ENCODE data around the gene AARS1.
"Not testable (repeated sequence)": the region's sequence is repeated elsewhere in the genome, so short reads cannot be mapped to it uniquely, and the experiment has no call there.

DNA sequence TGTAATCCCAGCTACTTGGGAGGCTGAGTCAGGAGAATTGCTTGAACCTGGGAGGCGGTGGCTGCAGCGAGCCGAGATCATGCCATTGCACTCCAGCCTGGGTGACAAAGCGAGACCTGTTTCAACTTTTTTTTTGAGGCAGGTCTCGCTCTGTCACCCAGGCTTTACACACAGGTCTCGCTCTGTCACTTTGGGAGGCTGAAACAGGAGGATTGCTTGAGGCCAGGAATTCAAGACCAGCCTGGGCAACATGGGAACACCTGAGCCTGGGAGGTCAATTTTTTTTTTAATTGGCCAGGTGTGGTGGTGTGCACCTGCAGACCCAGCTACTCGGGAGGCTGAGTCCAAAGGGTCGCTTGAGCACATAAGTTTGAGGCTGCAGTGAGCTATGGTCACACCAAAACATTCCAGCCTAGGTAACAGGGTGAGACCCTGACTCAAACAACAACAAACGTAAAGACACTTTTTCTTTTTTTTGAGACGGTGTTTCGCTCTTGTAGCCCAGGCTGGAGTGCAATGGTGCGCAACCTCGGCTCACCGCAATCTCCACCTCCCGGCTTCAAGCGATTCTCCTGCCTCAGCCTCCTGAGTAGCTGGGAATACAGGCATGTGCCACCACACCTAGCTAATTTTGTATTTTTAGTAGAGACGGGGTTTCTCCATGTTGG lies 1.9 kb downstream of the AARS1 start:
- TF ChIP-seq, protein P1, sequence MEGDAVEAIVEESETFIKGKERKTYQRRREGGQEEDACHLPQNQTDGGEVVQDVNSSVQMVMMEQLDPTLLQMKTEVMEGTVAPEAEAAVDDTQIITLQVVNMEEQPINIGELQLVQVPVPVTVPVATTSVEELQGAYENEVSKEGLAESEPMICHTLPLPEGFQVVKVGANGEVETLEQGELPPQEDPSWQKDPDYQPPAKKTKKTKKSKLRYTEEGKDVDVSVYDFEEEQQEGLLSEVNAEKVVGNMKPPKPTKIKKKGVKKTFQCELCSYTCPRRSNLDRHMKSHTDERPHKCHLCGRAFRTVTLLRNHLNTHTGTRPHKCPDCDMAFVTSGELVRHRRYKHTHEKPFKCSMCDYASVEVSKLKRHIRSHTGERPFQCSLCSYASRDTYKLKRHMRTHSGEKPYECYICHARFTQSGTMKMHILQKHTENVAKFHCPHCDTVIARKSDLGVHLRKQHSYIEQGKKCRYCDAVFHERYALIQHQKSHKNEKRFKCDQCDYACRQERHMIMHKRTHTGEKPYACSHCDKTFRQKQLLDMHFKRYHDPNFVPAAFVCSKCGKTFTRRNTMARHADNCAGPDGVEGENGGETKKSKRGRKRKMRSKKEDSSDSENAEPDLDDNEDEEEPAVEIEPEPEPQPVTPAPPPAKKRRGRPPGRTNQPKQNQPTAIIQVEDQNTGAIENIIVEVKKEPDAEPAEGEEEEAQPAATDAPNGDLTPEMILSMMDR (IDR thresholded peaks at IDR 0.05) = not testable (repeated sequence)
- not testable (repeated sequence) for TF ChIP-seq TAF1 (IDR thresholded peaks at IDR 0.05; ENCODE audit: borderline replicate concordance, low read depth, low read length); FOXM1 (IDR thresholded peaks at IDR 0.05; ENCODE audit: low read depth); GATA2 (CRISPR knock-in tag; IDR thresholded peaks at IDR 0.05); YY1 (IDR thresholded peaks at IDR 0.05; ENCODE audit: low read depth)
- TF ChIP-seq, protein P2, sequence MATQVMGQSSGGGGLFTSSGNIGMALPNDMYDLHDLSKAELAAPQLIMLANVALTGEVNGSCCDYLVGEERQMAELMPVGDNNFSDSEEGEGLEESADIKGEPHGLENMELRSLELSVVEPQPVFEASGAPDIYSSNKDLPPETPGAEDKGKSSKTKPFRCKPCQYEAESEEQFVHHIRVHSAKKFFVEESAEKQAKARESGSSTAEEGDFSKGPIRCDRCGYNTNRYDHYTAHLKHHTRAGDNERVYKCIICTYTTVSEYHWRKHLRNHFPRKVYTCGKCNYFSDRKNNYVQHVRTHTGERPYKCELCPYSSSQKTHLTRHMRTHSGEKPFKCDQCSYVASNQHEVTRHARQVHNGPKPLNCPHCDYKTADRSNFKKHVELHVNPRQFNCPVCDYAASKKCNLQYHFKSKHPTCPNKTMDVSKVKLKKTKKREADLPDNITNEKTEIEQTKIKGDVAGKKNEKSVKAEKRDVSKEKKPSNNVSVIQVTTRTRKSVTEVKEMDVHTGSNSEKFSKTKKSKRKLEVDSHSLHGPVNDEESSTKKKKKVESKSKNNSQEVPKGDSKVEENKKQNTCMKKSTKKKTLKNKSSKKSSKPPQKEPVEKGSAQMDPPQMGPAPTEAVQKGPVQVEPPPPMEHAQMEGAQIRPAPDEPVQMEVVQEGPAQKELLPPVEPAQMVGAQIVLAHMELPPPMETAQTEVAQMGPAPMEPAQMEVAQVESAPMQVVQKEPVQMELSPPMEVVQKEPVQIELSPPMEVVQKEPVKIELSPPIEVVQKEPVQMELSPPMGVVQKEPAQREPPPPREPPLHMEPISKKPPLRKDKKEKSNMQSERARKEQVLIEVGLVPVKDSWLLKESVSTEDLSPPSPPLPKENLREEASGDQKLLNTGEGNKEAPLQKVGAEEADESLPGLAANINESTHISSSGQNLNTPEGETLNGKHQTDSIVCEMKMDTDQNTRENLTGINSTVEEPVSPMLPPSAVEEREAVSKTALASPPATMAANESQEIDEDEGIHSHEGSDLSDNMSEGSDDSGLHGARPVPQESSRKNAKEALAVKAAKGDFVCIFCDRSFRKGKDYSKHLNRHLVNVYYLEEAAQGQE (IDR thresholded peaks at IDR 0.05; ENCODE audit: low read depth, low read length) = not testable (repeated sequence)

All from SK-N-SH (cell line).